Measurements from ENCODE around the gene VANGL2.

- TF ChIP-seq NR2C2 (CRISPR knock-in tag; IDR thresholded peaks at IDR 0.05) (no peak), NR2C2 (tag; IDR thresholded peaks at IDR 0.05) (no peak), POLR2A (conservative IDR thresholded peaks at IDR 0.05) (no peak), HDGF (IDR thresholded peaks at IDR 0.05) (no peak), BHLHE40 (IDR thresholded peaks at IDR 0.05; ENCODE audit: low read length) (no peak)
- TF ChIP-seq, protein P1, sequence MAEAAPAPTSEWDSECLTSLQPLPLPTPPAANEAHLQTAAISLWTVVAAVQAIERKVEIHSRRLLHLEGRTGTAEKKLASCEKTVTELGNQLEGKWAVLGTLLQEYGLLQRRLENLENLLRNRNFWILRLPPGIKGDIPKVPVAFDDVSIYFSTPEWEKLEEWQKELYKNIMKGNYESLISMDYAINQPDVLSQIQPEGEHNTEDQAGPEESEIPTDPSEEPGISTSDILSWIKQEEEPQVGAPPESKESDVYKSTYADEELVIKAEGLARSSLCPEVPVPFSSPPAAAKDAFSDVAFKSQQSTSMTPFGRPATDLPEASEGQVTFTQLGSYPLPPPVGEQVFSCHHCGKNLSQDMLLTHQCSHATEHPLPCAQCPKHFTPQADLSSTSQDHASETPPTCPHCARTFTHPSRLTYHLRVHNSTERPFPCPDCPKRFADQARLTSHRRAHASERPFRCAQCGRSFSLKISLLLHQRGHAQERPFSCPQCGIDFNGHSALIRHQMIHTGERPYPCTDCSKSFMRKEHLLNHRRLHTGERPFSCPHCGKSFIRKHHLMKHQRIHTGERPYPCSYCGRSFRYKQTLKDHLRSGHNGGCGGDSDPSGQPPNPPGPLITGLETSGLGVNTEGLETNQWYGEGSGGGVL (CRISPR knock-in tag; IDR thresholded peaks at IDR 0.05), result no peak
- TF ChIP-seq, protein P2, sequence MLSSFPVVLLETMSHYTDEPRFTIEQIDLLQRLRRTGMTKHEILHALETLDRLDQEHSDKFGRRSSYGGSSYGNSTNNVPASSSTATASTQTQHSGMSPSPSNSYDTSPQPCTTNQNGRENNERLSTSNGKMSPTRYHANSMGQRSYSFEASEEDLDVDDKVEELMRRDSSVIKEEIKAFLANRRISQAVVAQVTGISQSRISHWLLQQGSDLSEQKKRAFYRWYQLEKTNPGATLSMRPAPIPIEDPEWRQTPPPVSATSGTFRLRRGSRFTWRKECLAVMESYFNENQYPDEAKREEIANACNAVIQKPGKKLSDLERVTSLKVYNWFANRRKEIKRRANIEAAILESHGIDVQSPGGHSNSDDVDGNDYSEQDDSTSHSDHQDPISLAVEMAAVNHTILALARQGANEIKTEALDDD (IDR thresholded peaks at IDR 0.05), result no peak
- TF ChIP-seq, protein P3, sequence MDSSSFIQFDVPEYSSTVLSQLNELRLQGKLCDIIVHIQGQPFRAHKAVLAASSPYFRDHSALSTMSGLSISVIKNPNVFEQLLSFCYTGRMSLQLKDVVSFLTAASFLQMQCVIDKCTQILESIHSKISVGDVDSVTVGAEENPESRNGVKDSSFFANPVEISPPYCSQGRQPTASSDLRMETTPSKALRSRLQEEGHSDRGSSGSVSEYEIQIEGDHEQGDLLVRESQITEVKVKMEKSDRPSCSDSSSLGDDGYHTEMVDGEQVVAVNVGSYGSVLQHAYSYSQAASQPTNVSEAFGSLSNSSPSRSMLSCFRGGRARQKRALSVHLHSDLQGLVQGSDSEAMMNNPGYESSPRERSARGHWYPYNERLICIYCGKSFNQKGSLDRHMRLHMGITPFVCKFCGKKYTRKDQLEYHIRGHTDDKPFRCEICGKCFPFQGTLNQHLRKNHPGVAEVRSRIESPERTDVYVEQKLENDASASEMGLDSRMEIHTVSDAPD (CRISPR knock-in tag; IDR thresholded peaks at IDR 0.05), result no peak
These were observed 25.5 kb downstream of the VANGL2 start for GRCh38 chr1:160425847-160426246.

All from K562 (cell line).